K562 (cell line): ENCODE results near the gene COPS9. TPM values are rescaled to one million over a fixed set of nuclear protein-coding genes. Genes with fewer than 3 reads are reported as not detected.

ENCODE experiments used
- ATAC-seq: fragments of 200-7000 bp; cut with Tn5 transposase; 3 replicates; pipeline ENCODE4 v1.9.1; 2020; ENCODE audit warnings: moderate library complexity
- BruUV-seq: library from RNA; stranded (reverse); fragments of 400-500 nt; replicated peaks from 2 replicates; lab custom pipeline; 2021; lab: Mats Ljungman, UMichigan
- CTCF ChIA-PET: fragments of 300-600 bp; formaldehyde crosslinking; extraction: SDS; loops from one replicate; lab custom pipeline; 2021; ENCODE audit warnings: low intra/inter-chr PET ratio; lab: Yijun Ruan, JAX
- POLR2A ChIA-PET: fragments of 300-600, 350-650 bp; sonication (Branson Sonifier 250); formaldehyde crosslinking; extraction: SDS; loops from one replicate; lab custom pipeline; 2021; ENCODE audit warnings: antibody characterized with exemption, inconsistent platforms; lab: Yijun Ruan, JAX
- DNase-seq, 4 experiments: peaks; one replicate each; pipeline versions ENCODE4 v3.0.0 to v3.0.0-alpha.2; 2011 to 2018; ENCODE audit warnings: low spot score in 3 of 4, mixed read lengths in 3 of 4; ENCODE audit errors: extremely low read depth in 1 of 4
- FAIRE-seq: peaks from 2 replicates; lab custom pipeline; 2011; peaks lifted over from hg19 to GRCh38; lab: Jason Lieb, UNC
- H2AFZ ChIP-seq: 2 replicates; pipeline ENCODE4 v1.6.0; 2011; ENCODE audit warnings: low read depth, low read length, control low read depth, inconsistent platforms
- H3K27ac ChIP-seq: fragments of 200-600 bp; 3 replicates; pipeline ENCODE4 v1.8.0; 2011; ENCODE audit warnings: low read depth, mild to moderate bottlenecking, control low read depth, inconsistent platforms, low read length, moderate library complexity, mixed read lengths; ENCODE audit errors: extremely low read depth
- H3K27me3 ChIP-seq, 2 experiments: fragments of 300-600 bp in 1 of 2; 2 replicates in 1 of 2; 3 replicates in 1 of 2; pipeline versions ENCODE4 v1.6.0 to v1.8.0; 2011; ENCODE audit warnings: inconsistent platforms in 2 of 2, low read length in 2 of 2, mild to moderate bottlenecking in 1 of 2, mixed read lengths in 1 of 2, moderate library complexity in 1 of 2; ENCODE audit not compliant: control insufficient read depth in 2 of 2, insufficient read depth in 2 of 2
- H3K36me3 ChIP-seq: fragments of 300-600 bp; 3 replicates; pipeline ENCODE4 v1.8.0; 2011; ENCODE audit warnings: mild to moderate bottlenecking, low read length, inconsistent platforms; ENCODE audit not compliant: control insufficient read depth, insufficient read depth
- H3K4me1 ChIP-seq, 2 experiments: fragments of 200-600 bp in 1 of 2; replicated peaks in 1 of 2; 2 replicates in 1 of 2; 3 replicates in 1 of 2; pipeline versions ENCODE4 v1.5.1 to v1.8.0; 2011; ENCODE audit warnings: inconsistent platforms in 2 of 2, low read length in 2 of 2, mild to moderate bottlenecking in 1 of 2, mixed read lengths in 1 of 2, moderate library complexity in 1 of 2; ENCODE audit not compliant: control insufficient read depth in 2 of 2, insufficient read depth in 2 of 2
- H3K4me2 ChIP-seq: 2 replicates; pipeline ENCODE4 v1.6.1; 2011; ENCODE audit warnings: low read length, control low read depth, inconsistent platforms, mixed read lengths; ENCODE audit not compliant: insufficient read depth
- H3K4me3 ChIP-seq: fragments of 200-600 bp; sonication (generic), shearing (Covaris generic); 2 replicates; pipeline ENCODE4 v1.5.1; 2016; ENCODE audit warnings: control low read depth, inconsistent platforms
- H3K79me2 ChIP-seq: fragments of 200-600 bp; 3 replicates; pipeline ENCODE4 v1.8.0; 2011; ENCODE audit warnings: low read length, inconsistent platforms; ENCODE audit not compliant: control insufficient read depth, insufficient read depth
- H3K9ac ChIP-seq, 2 experiments: 2 replicates each; pipeline versions ENCODE4 v1.6.0 to v1.6.1; 2011; ENCODE audit warnings: low read depth in 2 of 2, low read length in 2 of 2, control low read depth in 1 of 2, inconsistent platforms in 1 of 2, mild to moderate bottlenecking in 1 of 2, mixed read lengths in 1 of 2; ENCODE audit not compliant: insufficient read depth in 1 of 2
- H3K9me1 ChIP-seq: one replicate; pipeline ENCODE4 v1.6.0; 2011; ENCODE audit warnings: inconsistent platforms, mild to moderate bottlenecking, low read length, moderate library complexity; ENCODE audit not compliant: control insufficient read depth, insufficient read depth
- H3K9me3 ChIP-seq: replicated peaks from 2 replicates; pipeline ENCODE4 v1.5.1; 2011; ENCODE audit warnings: low read depth, low read length, inconsistent platforms; ENCODE audit not compliant: control insufficient read depth, insufficient read depth
- H4K20me1 ChIP-seq: replicated peaks from 2 replicates; pipeline ENCODE4 v1.6.1; 2011; ENCODE audit warnings: low read length, inconsistent platforms, mixed read lengths; ENCODE audit not compliant: control insufficient read depth, insufficient read depth
- CEBPZ ChIP-seq: fragments of 150-350 bp; IDR thresholded peaks from 2 replicates; pipeline ENCODE4 v1.6.1; 2014; ENCODE audit warnings: low read depth, mild to moderate bottlenecking, low read length, borderline replicate concordance
- HNRNPH1 ChIP-seq: fragments of 200-400 bp; formaldehyde crosslinking; optimal IDR thresholded peaks from 2 replicates; pipeline ENCODE3; 2017; ENCODE audit warnings: low read depth, mild to moderate bottlenecking, low read length, moderate library complexity
- POLR2AphosphoS2 ChIP-seq: IDR thresholded peaks from 2 replicates; pipeline ENCODE4 v1.6.1; 2012; ENCODE audit warnings: low read length, improper control_type of control experiment
- SMAD1 ChIP-seq: fragments of 150-350 bp; IDR thresholded peaks from 2 replicates; pipeline ENCODE4 v1.6.1; 2014; ENCODE audit warnings: low read length, low read depth; ENCODE audit not compliant: partially characterized antibody
- SMARCC2 ChIP-seq: fragments of 450-650 bp; IDR thresholded peaks from 2 replicates; pipeline ENCODE4 v1.6.1; 2017; ENCODE audit warnings: antibody characterized with exemption, moderate library complexity, mild to moderate bottlenecking, low read depth
- TRIM24 ChIP-seq, 2 experiments: fragments of 450-650 bp; IDR thresholded peaks; 2 replicates each; pipeline ENCODE4 v1.6.1; 2016
- TRIM25 ChIP-seq: fragments of 450-650 bp; IDR thresholded peaks from 2 replicates; pipeline ENCODE4 v1.7.0; 2016; ENCODE audit warnings: borderline replicate concordance
- TSC22D4 ChIP-seq: fragments of 450-650 bp; IDR thresholded peaks from 2 replicates; pipeline ENCODE4 v1.6.1; 2016; ENCODE audit warnings: missing genetic modification characterization, missing biosample characterization, control low read depth
- USF2 ChIP-seq: sonication (generic); formaldehyde crosslinking; IDR thresholded peaks from 2 replicates; pipeline ENCODE4 v1.5.0; 2020; ENCODE audit warnings: missing genetic modification reagents
- VEZF1 ChIP-seq: fragments of 200-800 bp; sonication (Bioruptor generic); IDR thresholded peaks from 2 replicates; pipeline ENCODE4 v1.6.1; 2017; ENCODE audit warnings: missing genetic modification characterization, missing compliant biosample characterization
- ZNF280B ChIP-seq: fragments of 250-450 bp; sonication (Bioruptor Pico); IDR thresholded peaks from 2 replicates; pipeline ENCODE4 v1.5.1; 2021; ENCODE audit warnings: mild to moderate bottlenecking
- ZNF431 ChIP-seq: sonication (generic); formaldehyde crosslinking; IDR thresholded peaks from 2 replicates; pipeline ENCODE4 v1.8.0; 2022; ENCODE audit warnings: mild to moderate bottlenecking, missing genetic modification reagents
- WGBS: fragments of 100-300 bp; shearing (Covaris generic); methylation state at CpG from one replicate; pipeline ENCODE4 v1.1.6; 2016; ENCODE audit warnings: low coverage, mixed read lengths; ENCODE audit not compliant: insufficient coverage; ENCODE audit errors: missing lambda C conversion rate; 5-methylcytosine and 5-hydroxymethylcytosine counted together
- in situ Hi-C: fragments of 300-500 bp; cut with MboI; formaldehyde crosslinking; loops from 4 replicates; pipeline ENCODE4 v1.15.0; 2018; ENCODE audit warnings: inconsistent platforms, mixed read lengths
- intact Hi-C: fragments of 100-400 bp; cut with micrococcal nuclease; formaldehyde crosslinking; loops from 2 replicates; pipeline ENCODE4 v1.14.2; 2022
- polyA plus RNA-seq, 8 experiments: library from polyadenylated mRNA; depleted of rRNA in 4 of 8; stranded (reverse) in 5 of 8; unstranded in 3 of 8; fragments of >200 nt; fragmentation: Nextera tagmentation in 2 of 8; fragmentation: Illumina TruSeq in 1 of 8; extraction: Ambion mirVana in 2 of 8; extraction: Trizol in 1 of 8; gene quantifications; 2 replicates each; pipeline versions ENCODE4 v1.2.1 to v1.2.3, GENCODE V29; 2011 to 2014; ENCODE audit warnings: inconsistent platforms in 1 of 8, missing spikeins in 1 of 8
- total RNA-seq, 7 experiments: library from RNA; depleted of rRNA in 6 of 7; stranded (reverse); fragments of >200 nt in 6 of 7; fragmentation: Illumina TruSeq in 2 of 7; extraction: Trizol in 2 of 7; gene quantifications; 2 replicates each; pipeline versions ENCODE4 v1.2.1 to v1.2.3, GENCODE V29; 2011 to 2021; ENCODE audit warnings: low replicate concordance in 1 of 7

The COPS9 gene
- total and polyA plus RNA-seq, 9 of the 15 experiments (the other 6 are each of a cell fraction or from before 2014, with no cell fraction given) = 55.0 to 281 (median 99.9) TPM

GRCh38 chr2:240141736-240142135 is 5.6 kb upstream of the COPS9 start (continued):
- TF ChIP-seq SMARCC2 (no peak), USF2 (CRISPR knock-in tag) (no peak), ZNF431 (CRISPR knock-in tag) (no peak), VEZF1 (CRISPR knock-in tag) (no peak), SMAD1 (no peak), TSC22D4 (no peak), TRIM24 (IDR thresholded peaks at IDR 0.05) (no peak)

- in situ Hi-C loops (loop anchor here (5.0 kb wide), 1 partner anchor 84 kb away; no protein-coding TSS in a partner anchor), intact Hi-C loops (no loop called here)
- FAIRE-seq (no peak), ATAC-seq (no peak), DNase-seq (no peak)
- Histone ChIP-seq H3K36me3 (no peaks in the 10 kb centered on the region), H2AFZ (no peak overlapping the region), H3K27me3 (peaks cover 0 to 55% of the 10 kb centered on the region in 2 experiments; a peak in 3 of 5 replicates), H3K4me3 (no peak overlapping the region), H3K4me1 (peaks cover 0 to 20% of the 10 kb centered on the region in 2 experiments; a peak in 2 of 5 replicates), H3K79me2 (peaks cover 2% of the 10 kb centered on the region; the same call in 2 of the 3 replicates), H3K9me1 (no peaks in the 10 kb centered on the region), H4K20me1 (no peaks in the 10 kb centered on the region), H3K4me2 (no peak overlapping the region), H3K9ac (no peak overlapping the region), H3K9me3 (no peaks in the 10 kb centered on the region), H3K27ac (no peak overlapping the region)
- no TSS peak for BruUV-seq
- POLR2A ChIA-PET = no interaction called here
- CTCF ChIA-PET = no interaction called here
- WGBS = 2% methylated on average over 8 of the region's 11 CpGs
- no peak for TF ChIP-seq ZNF280B (CRISPR knock-in tag)
- no peak for TF ChIP-seq POLR2AphosphoS2
- no peak for TF ChIP-seq CEBPZ
- TF ChIP-seq HNRNPH1 = no peak
- no peak for TF ChIP-seq TRIM25
Observed at GRCh38 chr2:240140920-240141319, 4.8 kb upstream of the COPS9 start.
